WTC11 (cell line): ENCODE measurements around the gene POU2F1. TPM values are rescaled to one million over a fixed set of nuclear protein-coding genes. Genes with fewer than 3 reads are reported as not detected.
A peak's percentile ranks its signal among the peaks of the same experiment; 100 is the strongest.

Experiments used
- ATAC-seq: fragments of 200-7000 bp; cut with Tn5 transposase; 2 replicates; pipeline ENCODE4 v1.10.0; 2021; ENCODE audit warnings: mild to moderate bottlenecking, moderate library complexity
- CTCF ChIA-PET: fragments of 300-600 bp; sonication (Branson Sonifier 250); formaldehyde crosslinking; loops from one replicate; lab custom pipeline; 2021; ENCODE audit warnings: antibody characterized with exemption; lab: Charles Lee
- POLR2A ChIA-PET: fragments of 350-600 bp; sonication (Branson Sonifier 250); formaldehyde crosslinking; loops from one replicate; lab custom pipeline; 2021; ENCODE audit warnings: antibody characterized with exemption; lab: Charles Lee
- DNase-seq: peaks from one replicate; pipeline ENCODE4 v3.0.0; 2021; ENCODE audit warnings: low spot score
- H3K27ac Mint-ChIP-seq: 2 replicates; pipeline ENCODE4 v1.8.0; 2021; ENCODE audit warnings: mixed read lengths
- H3K27me3 Mint-ChIP-seq: 2 replicates; pipeline ENCODE4 v1.8.0; 2021; ENCODE audit warnings: low read depth, mild to moderate bottlenecking, moderate library complexity, mixed read lengths
- H3K36me3 Mint-ChIP-seq: 2 replicates; pipeline ENCODE4 v1.8.0; 2021; ENCODE audit warnings: mixed read lengths
- H3K4me1 Mint-ChIP-seq: 2 replicates; pipeline ENCODE4 v1.8.0; 2022; ENCODE audit warnings: mixed read lengths
- H3K4me3 Mint-ChIP-seq: 2 replicates; pipeline ENCODE4 v1.8.0; 2021; ENCODE audit warnings: mild to moderate bottlenecking, moderate library complexity, mixed read lengths
- H3K9me3 Mint-ChIP-seq: 2 replicates; pipeline ENCODE4 v1.8.0; 2021; ENCODE audit warnings: mixed read lengths
- AFF4 ChIP-seq: sonication (generic); formaldehyde crosslinking; IDR thresholded peaks from 2 replicates; pipeline ENCODE4 v1.8.1; 2023; ENCODE audit warnings: mild to moderate bottlenecking, missing genetic modification reagents, borderline replicate concordance
- CREM ChIP-seq: sonication (generic); formaldehyde crosslinking; IDR thresholded peaks from 2 replicates; pipeline ENCODE4 v1.8.1; 2022; ENCODE audit warnings: mild to moderate bottlenecking, missing genetic modification reagents, moderate library complexity
- FOXP1 ChIP-seq: sonication (generic); formaldehyde crosslinking; IDR thresholded peaks from 2 replicates; pipeline ENCODE4 v1.8.0; 2022; ENCODE audit warnings: missing genetic modification reagents, mild to moderate bottlenecking, moderate library complexity, borderline replicate concordance
- IRF2 ChIP-seq: sonication (generic); formaldehyde crosslinking; IDR thresholded peaks from 2 replicates; pipeline ENCODE4 v1.8.0; 2022; ENCODE audit warnings: low read depth, missing genetic modification reagents, borderline replicate concordance
- JUN ChIP-seq: sonication (generic); formaldehyde crosslinking; IDR thresholded peaks from 2 replicates; pipeline ENCODE4 v1.8.0; 2023; ENCODE audit warnings: mild to moderate bottlenecking, missing genetic modification reagents
- MAX ChIP-seq: sonication (generic); formaldehyde crosslinking; IDR thresholded peaks from 2 replicates; pipeline ENCODE4 v1.8.0; 2022; ENCODE audit warnings: mild to moderate bottlenecking, missing genetic modification reagents
- NFYB ChIP-seq: sonication (generic); formaldehyde crosslinking; conservative IDR thresholded peaks from 2 replicates; pipeline ENCODE4 v1.8.0; 2022; ENCODE audit warnings: low read depth, missing genetic modification reagents
- NR3C1 ChIP-seq: sonication (generic); formaldehyde crosslinking; conservative IDR thresholded peaks from 2 replicates; pipeline ENCODE4 v1.8.1; 2023; ENCODE audit warnings: low read depth, mild to moderate bottlenecking, missing genetic modification reagents
- OVOL2 ChIP-seq: fragments of 250-450 bp; sonication (Bioruptor Pico); IDR thresholded peaks from 2 replicates; pipeline ENCODE4 v1.9.0; 2021; ENCODE audit warnings: mild to moderate bottlenecking, borderline replicate concordance
- ZNF138 ChIP-seq: sonication (generic); formaldehyde crosslinking; conservative IDR thresholded peaks from 2 replicates; pipeline ENCODE4 v1.8.1; 2022; ENCODE audit warnings: mild to moderate bottlenecking, moderate library complexity, missing genetic modification reagents
- ZNF425 ChIP-seq: fragments of 250-450 bp; sonication (Bioruptor Pico); conservative IDR thresholded peaks from 2 replicates; pipeline ENCODE4 v1.9.0; 2021; ENCODE audit warnings: mild to moderate bottlenecking
- ZSCAN18 ChIP-seq: fragments of 250-450 bp; sonication (Bioruptor Pico); IDR thresholded peaks from 2 replicates; pipeline ENCODE4 v2.1.2; 2022; ENCODE audit warnings: mild to moderate bottlenecking, moderate library complexity
- total RNA-seq: library from RNA; stranded (reverse); gene quantifications from 3 replicates; pipeline ENCODE4 v1.2.3, GENCODE V29; 2021
- TF ChIP-seq, protein P1 (sequence below): fragments of 250-450 bp; sonication (Bioruptor Pico); IDR thresholded peaks from 2 replicates; pipeline ENCODE4 v1.8.0; 2021; ENCODE audit warnings: mild to moderate bottlenecking
- TF ChIP-seq, protein P2 (sequence below): sonication (generic); formaldehyde crosslinking; IDR thresholded peaks from 2 replicates; pipeline ENCODE4 v1.8.0; 2022; ENCODE audit warnings: mild to moderate bottlenecking, missing genetic modification reagents
- TF ChIP-seq, protein P3 (sequence below): sonication (generic); formaldehyde crosslinking; IDR thresholded peaks from 2 replicates; pipeline ENCODE4 v1.8.0; 2023; ENCODE audit warnings: missing genetic modification reagents

Gene POU2F1
- total RNA-seq, 1 experiment from 2014 or later = 51.3 TPM

- TF ChIP-seq, protein P1, sequence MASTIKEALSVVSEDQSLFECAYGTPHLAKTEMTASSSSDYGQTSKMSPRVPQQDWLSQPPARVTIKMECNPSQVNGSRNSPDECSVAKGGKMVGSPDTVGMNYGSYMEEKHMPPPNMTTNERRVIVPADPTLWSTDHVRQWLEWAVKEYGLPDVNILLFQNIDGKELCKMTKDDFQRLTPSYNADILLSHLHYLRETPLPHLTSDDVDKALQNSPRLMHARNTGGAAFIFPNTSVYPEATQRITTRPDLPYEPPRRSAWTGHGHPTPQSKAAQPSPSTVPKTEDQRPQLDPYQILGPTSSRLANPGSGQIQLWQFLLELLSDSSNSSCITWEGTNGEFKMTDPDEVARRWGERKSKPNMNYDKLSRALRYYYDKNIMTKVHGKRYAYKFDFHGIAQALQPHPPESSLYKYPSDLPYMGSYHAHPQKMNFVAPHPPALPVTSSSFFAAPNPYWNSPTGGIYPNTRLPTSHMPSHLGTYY = no peak
- TF ChIP-seq ZNF138 (CRISPR knock-in tag) (no peak), NFYB (CRISPR knock-in tag) (no peak), AFF4 (CRISPR knock-in tag) (no peak), FOXP1 (no peak), ZNF425 (no peak)
- TF ChIP-seq, protein P2, sequence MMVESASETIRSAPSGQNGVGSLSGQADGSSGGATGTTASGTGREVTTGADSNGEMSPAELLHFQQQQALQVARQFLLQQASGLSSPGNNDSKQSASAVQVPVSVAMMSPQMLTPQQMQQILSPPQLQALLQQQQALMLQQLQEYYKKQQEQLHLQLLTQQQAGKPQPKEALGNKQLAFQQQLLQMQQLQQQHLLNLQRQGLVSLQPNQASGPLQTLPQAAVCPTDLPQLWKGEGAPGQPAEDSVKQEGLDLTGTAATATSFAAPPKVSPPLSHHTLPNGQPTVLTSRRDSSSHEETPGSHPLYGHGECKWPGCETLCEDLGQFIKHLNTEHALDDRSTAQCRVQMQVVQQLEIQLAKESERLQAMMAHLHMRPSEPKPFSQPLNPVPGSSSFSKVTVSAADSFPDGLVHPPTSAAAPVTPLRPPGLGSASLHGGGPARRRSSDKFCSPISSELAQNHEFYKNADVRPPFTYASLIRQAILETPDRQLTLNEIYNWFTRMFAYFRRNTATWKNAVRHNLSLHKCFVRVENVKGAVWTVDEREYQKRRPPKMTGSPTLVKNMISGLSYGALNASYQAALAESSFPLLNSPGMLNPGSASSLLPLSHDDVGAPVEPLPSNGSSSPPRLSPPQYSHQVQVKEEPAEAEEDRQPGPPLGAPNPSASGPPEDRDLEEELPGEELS (CRISPR knock-in tag) = no peak
Observed at GRCh38 chr1:167322483-167322882, 101.8 kb downstream of the POU2F1 start (continued).

DNA sequence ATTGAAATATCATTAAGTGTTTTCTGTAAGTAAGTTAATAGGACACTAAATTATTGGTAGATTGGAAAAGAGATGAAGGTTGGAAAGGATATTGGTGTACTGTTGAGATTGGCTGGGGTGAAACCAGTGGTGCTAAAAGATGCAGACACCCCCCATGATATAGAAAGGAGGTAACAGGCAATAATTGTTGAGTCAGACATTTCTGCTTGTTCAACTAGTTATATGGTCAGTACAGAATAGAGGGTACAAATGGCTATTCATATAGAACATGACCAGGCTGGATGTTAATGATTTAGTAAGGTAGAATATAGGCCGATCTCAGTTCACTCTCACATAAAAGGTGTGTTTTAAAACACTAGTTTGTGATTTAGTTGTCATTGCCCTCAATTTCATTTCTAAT, 104.5 kb downstream of the POU2F1 start:
- Mint-ChIP-seq H3K27me3 (no peaks in the 10 kb centered on the region; the same call in 1 of the 2 replicates), H3K27ac (no peak overlapping the region), H3K36me3 (peaks cover 52% of the 10 kb centered on the region), H3K4me1 (peaks cover 39% of the 10 kb centered on the region), H3K9me3 (peaks cover 50% of the 10 kb centered on the region), H3K4me3 (no peak overlapping the region)
- DNase-seq (no peak), ATAC-seq (no peak)
- ChIA-PET CTCF (no interaction called here), POLR2A (no interaction called here)
- TF ChIP-seq OVOL2 (CRISPR knock-in tag) (no peak), FOXP1 (no peak), MAX (CRISPR knock-in tag) (no peak), IRF2 (CRISPR knock-in tag) (no peak)
- TF ChIP-seq, protein P3, sequence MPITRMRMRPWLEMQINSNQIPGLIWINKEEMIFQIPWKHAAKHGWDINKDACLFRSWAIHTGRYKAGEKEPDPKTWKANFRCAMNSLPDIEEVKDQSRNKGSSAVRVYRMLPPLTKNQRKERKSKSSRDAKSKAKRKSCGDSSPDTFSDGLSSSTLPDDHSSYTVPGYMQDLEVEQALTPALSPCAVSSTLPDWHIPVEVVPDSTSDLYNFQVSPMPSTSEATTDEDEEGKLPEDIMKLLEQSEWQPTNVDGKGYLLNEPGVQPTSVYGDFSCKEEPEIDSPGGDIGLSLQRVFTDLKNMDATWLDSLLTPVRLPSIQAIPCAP (CRISPR knock-in tag) = no peak

GRCh38 chr1:167328306-167328815, 107.7 kb downstream of the POU2F1 start:
- Mint-ChIP-seq H3K27me3 (no peaks in the 10 kb centered on the region), H3K9me3 (peaks cover 18% of the 10 kb centered on the region), H3K4me1 (peaks cover 57% of the 10 kb centered on the region), H3K36me3 (peaks cover 20% of the 10 kb centered on the region), H3K4me3 (peak overlapping the region; percentile 58), H3K27ac (peak overlapping the region; percentile 95)
- ATAC-seq = peak; percentile 31; the same call in 1 of the 2 replicates
- ChIA-PET POLR2A (no interaction called here), CTCF (no interaction called here)
- no peak for DNase-seq
- TF ChIP-seq NR3C1 = no peak
- no peak for TF ChIP-seq ZSCAN18 (CRISPR knock-in tag)
- TF ChIP-seq AFF4 (CRISPR knock-in tag) = no peak
- no peak for TF ChIP-seq JUN (CRISPR knock-in tag)
- no peak for TF ChIP-seq CREM
